ENCODE measurements around the gene DUSP23.

Gene DUSP23

DNA sequence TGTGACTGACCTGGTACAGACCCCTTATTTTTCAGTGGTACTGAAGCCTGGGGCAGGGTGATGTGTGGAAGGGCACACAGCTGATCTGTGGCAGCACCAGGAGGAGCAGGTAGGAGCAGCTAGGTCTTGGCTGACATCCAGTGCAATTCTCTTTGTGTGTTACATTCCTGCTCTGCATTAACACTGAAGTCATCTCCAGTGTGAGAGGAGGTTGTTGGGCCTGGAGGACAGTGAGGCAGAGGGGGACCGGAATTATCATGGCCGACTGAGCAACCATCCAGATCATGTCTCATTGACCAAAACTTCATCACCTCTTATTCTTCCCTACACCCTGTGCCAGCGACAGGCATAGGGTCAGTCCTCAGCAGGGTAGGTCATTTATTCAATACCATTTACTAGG lies 47.4 kb downstream of the DUSP23 start:
- no peak for DNase-seq (ENCODE audit: low read depth)

DNA sequence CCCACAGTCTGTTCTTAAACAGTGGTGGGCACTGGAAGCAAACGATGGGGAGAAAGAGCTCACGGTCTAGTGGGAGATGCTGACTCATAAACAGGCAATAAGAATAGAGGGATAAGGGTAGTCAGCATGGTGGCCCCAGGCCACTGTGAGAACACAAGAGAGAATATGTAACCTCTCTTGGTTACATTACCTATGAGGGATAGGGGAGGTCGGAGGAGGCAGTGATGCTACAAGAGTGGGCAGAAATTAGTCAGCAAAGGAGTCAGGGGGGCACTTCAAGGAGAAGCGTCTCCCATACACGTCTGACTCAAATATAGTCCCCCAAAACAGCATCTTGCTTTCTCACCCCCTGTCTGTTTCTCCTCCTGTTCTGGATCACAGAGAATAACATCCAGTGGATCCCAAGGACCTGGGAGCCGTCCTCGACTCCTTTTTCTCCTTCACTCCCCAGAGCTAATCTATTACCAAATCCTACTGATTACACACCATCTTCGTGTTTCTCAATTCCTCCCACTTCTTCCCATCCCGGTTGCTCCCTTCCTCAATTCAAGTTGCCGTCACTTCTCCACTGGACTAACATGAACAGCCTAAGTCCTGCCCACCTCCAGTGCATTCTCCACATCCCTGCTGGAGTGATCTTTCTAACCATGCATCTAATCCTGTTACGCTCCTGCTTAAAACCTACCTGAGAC lies 48.0 kb downstream of the DUSP23 start:
- DNase-seq (ENCODE audit: low read depth) = no peak

DNA sequence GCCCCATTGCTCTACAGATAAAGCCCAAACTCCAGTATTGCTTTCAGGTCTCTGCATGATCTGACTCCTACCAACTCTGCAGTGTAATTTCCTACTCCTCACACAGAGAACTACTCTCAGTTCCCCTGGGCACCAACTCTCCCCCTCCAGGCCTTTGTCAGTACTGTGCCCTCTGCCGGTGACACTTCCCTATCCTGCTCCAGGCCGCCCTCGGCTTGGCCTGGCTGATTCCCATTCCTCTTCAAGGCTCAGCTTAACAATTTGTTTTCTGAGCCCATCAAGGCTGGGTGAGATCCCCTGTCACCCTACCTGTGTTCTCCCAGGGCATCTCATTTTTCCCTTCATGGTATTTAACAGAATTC lies 48.5 kb downstream of the DUSP23 start:
- DNase-seq (ENCODE audit: low read depth) = no peak

DNA sequence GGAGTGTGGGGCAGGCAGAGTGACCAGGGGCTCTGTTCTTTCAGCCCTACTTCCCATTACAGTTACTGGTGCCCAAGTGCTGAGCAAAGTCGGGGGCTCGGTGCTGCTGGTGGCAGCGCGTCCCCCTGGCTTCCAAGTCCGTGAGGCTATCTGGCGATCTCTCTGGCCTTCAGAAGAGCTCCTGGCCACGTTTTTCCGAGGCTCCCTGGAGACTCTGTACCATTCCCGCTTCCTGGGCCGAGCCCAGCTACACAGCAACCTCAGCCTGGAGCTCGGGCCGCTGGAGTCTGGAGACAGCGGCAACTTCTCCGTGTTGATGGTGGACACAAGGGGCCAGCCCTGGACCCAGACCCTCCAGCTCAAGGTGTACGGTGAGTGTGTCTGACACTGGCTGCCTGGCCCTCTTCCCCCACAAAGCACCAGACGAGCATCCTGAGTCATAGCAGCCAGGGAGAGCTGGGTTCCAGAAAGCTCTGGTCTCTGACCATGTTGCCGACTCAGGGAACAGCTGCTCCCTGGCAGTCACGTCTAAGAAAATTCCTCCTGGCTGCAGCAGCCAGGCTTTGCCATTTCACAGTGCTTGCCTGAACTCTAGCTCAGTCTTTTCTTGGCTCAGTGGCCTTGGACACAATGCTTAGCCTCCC lies 49.2 kb downstream of the DUSP23 start:
- DNase-seq (ENCODE audit: low read depth) = no peak

DNA sequence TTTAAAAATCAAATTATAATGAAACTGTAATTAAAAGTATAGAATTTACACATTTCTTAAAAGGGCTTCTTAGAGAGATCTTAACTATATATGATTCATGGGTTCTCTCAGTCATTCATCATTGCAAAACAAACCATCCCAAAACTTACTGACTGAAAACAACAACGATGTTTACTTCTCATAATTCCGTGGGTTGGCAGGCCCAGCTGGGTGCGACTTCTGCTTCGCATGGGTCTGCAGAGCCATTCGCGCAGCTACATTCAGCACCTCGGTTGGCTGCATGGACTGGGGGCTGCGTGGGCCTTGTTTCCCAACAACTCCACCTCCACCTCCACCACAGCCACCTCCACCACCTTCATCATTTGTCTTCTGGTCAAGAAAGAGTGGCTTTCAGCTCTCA lies 50.0 kb downstream of the DUSP23 start:
- DNase-seq (ENCODE audit: low read depth) = no peak

DNA sequence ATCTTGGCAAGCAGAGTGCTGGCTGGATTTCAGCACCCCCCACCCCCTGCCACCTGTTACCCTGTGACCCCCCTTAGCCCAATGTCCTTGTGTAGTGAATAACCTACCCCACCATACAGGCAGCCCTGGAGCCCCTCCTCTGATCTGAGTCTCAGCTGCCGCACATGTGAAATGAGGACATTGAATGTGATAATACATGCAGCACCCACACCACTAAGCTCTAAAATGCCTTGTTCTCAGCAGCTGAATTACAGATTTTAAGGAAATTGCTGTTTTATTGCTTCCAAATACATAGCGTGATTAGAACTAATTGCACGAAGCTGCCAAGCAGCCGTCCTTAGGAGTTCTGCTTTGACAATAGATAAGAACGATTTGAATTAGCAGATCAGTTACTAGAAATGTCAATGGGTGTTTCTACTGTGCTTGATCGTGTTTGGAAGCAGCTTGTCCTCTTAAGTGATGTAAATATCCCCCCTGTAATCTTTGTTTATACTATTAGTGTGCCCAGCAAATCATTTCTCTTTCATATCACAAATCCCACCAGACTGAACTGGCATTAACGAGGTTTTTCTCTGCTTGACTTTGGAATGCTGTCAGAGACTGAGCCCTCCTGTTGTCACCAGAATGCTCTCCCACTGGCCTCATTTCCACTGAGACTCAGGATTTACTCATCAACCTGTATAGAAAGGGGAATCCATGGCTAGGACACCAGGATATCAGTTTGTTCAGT lies 50.8 kb downstream of the DUSP23 start:
- no peak for DNase-seq (ENCODE audit: low read depth)

Data from HS-27A (cell line).